OCI-LY3 (cell line): ENCODE data around the gene FANCD2.

Source experiments
- EZH2phosphoT487 ChIP-seq: fragments of 200-600 bp; shearing (Covaris generic); IDR thresholded peaks from 2 replicates; pipeline ENCODE4 v1.6.1; 2018; ENCODE audit warnings: antibody characterized with exemption, mixed run types, low read depth
- TF ChIP-seq, protein P1 (sequence below): fragments of 200-600, 300-600 bp; sonication (generic); IDR thresholded peaks from 2 replicates; pipeline ENCODE4 v1.5.1; 2014; ENCODE audit warnings: antibody characterized with exemption, low read length, low read depth

DNA sequence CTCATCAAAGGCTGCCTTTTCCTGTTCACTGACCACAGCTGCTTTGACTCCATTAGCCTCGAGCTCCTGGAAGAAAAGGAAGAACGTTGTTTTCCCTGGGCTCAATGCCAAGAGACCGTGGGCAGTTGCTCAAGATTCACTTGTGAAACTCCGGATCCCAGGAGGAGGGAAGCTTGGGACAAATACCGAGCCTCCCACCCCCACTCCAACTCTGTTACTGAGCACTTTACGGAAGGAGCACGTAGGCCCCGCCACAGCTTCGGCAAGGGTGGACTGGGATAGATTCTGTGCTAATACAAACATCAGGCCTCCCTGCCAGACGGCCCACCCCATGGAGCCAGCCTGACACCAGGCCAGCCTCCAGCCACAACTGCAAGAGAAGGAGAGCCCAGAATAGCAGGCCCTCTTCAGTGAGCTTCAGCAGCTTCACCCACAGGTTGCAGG is 10.8 kb upstream of the FANCD2 start:
- TF ChIP-seq, protein P1, sequence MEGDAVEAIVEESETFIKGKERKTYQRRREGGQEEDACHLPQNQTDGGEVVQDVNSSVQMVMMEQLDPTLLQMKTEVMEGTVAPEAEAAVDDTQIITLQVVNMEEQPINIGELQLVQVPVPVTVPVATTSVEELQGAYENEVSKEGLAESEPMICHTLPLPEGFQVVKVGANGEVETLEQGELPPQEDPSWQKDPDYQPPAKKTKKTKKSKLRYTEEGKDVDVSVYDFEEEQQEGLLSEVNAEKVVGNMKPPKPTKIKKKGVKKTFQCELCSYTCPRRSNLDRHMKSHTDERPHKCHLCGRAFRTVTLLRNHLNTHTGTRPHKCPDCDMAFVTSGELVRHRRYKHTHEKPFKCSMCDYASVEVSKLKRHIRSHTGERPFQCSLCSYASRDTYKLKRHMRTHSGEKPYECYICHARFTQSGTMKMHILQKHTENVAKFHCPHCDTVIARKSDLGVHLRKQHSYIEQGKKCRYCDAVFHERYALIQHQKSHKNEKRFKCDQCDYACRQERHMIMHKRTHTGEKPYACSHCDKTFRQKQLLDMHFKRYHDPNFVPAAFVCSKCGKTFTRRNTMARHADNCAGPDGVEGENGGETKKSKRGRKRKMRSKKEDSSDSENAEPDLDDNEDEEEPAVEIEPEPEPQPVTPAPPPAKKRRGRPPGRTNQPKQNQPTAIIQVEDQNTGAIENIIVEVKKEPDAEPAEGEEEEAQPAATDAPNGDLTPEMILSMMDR, result no peak
- no peak for TF ChIP-seq EZH2phosphoT487
